OCI-LY1 (cell line): Measurements from ENCODE around the gene ZP3.

Source experiments
- H2AFZ ChIP-seq: fragments of 200-600 bp; sonication (generic), shearing (Covaris generic); 2 replicates; pipeline ENCODE4 v1.6.0; 2014; ENCODE audit warnings: antibody characterized with exemption, mild to moderate bottlenecking, low read length
- H3F3A ChIP-seq: fragments of 200-600 bp; sonication (generic), shearing (Covaris generic); 2 replicates; pipeline ENCODE4 v1.6.0; 2014; ENCODE audit warnings: mild to moderate bottlenecking, antibody characterized with exemption, low read length, moderate library complexity; ENCODE audit not compliant: insufficient read depth
- H3K27ac ChIP-seq: fragments of 200-600 bp; sonication (generic); 2 replicates; pipeline ENCODE4 v1.5.1; 2014; ENCODE audit warnings: low read length, mixed run types, mild to moderate bottlenecking, low read depth; ENCODE audit not compliant: poor library complexity, severe bottlenecking
- H3K27me3 ChIP-seq: fragments of 200-600 bp; sonication (generic); 2 replicates; pipeline ENCODE4 v1.6.0; 2014; ENCODE audit warnings: antibody characterized with exemption, mild to moderate bottlenecking, low read length, moderate library complexity; ENCODE audit not compliant: insufficient read depth
- H3K36me3 ChIP-seq: fragments of 200-600 bp; sonication (generic); 2 replicates; pipeline ENCODE4 v1.6.1; 2014; ENCODE audit warnings: mild to moderate bottlenecking, antibody characterized with exemption, low read length, moderate library complexity, mixed read lengths; ENCODE audit not compliant: insufficient read depth
- H3K4me1 ChIP-seq: fragments of 200-600 bp; sonication (generic); 2 replicates; pipeline ENCODE4 v1.5.1; 2014; ENCODE audit warnings: mild to moderate bottlenecking, low read length, moderate library complexity; ENCODE audit not compliant: insufficient read depth, severe bottlenecking
- H3K4me2 ChIP-seq: fragments of 200-600 bp; sonication (generic), shearing (Covaris generic); 2 replicates; pipeline ENCODE4 v1.6.1; 2014; ENCODE audit warnings: low read length
- H3K4me3 ChIP-seq: fragments of 200-600 bp; sonication (generic); 2 replicates; pipeline ENCODE4 v1.5.1; 2014; ENCODE audit warnings: low read length, low read depth, mild to moderate bottlenecking, mixed read lengths; ENCODE audit not compliant: poor library complexity, severe bottlenecking
- H3K79me2 ChIP-seq: fragments of 200-600 bp; shearing (Covaris generic); 2 replicates; pipeline ENCODE4 v1.6.1; 2016; ENCODE audit warnings: mixed run types, low read length, mixed read lengths; ENCODE audit not compliant: insufficient read depth
- H3K9ac ChIP-seq: fragments of 200-600 bp; sonication (generic), shearing (Covaris generic); 2 replicates; pipeline ENCODE4 v1.6.1; 2014; ENCODE audit warnings: mild to moderate bottlenecking, low read length, mixed read lengths
- H3K9me2 ChIP-seq: fragments of 200-600 bp; sonication (generic), shearing (Covaris generic); 2 replicates; pipeline ENCODE4 v1.6.1; 2014; ENCODE audit warnings: low read depth, mild to moderate bottlenecking, low read length, mixed read lengths
- H3K9me3 ChIP-seq: fragments of 200-600 bp; shearing (Covaris generic); 2 replicates; pipeline ENCODE4 v1.6.1; 2014; ENCODE audit warnings: low read length, mixed read lengths
- H4K20me1 ChIP-seq: fragments of 200-600 bp; sonication (generic), shearing (Covaris generic); 2 replicates; pipeline ENCODE4 v1.6.0; 2016; ENCODE audit warnings: mild to moderate bottlenecking, low read length; ENCODE audit not compliant: insufficient read depth
- CTCF ChIP-seq: fragments of 200-600 bp; sonication (generic), shearing (Covaris generic); IDR thresholded peaks from 2 replicates; pipeline ENCODE4 v1.5.1; 2017; ENCODE audit warnings: mild to moderate bottlenecking, antibody characterized with exemption, low read length, moderate library complexity, mixed read lengths
- EZH2 ChIP-seq: fragments of 200-600 bp; sonication (generic), shearing (Covaris generic); IDR thresholded peaks from 2 replicates; pipeline ENCODE4 v1.8.0; 2017; ENCODE audit warnings: borderline replicate concordance, mixed run types, mild to moderate bottlenecking, antibody characterized with exemption, low read length, moderate library complexity, mixed read lengths

The ZP3 gene

DNA sequence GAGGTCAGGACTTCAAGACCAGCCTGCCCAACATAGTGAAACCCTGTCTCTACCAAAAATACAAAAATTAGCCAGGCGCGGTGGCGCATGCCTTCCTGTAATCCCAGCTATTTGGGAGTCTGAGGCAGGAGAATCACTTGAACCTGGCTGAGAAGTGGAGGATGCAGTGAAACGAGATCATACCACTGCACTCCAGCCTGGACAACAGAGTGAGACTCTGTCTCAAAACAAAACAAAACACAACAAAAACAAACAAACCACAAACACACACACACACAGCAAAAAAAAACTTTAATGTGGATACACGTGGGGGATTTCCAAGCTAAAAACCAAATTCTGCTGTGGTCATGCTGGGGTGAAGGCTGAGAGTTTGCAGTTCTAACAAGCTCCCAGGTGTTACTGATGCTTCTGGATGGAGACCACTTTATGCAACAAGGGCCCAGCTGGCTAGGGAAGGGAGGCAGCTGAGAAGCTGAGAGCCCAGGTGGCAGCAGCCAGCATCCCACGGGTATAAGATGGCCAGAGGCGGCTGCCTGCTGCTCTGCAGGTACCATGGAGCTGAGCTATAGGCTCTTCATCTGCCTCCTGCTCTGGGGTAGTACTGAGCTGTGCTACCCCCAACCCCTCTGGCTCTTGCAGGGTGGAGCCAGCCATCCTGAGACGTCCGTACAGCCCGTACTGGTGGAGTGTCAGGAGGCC is at the start of gene ZP3:
Gene ZP3, plus strand, starts transcription at position 538 of the 699 bp plus-strand sequence. Its CDS starts 15 bp downstream, at position 553.
- no peak within 1 kb of the TSS for H3K27ac ChIP-seq
- H3K79me2 ChIP-seq: no peaks in the 10 kb centered on the region
- no peaks in the 10 kb centered on the region for H3K36me3 ChIP-seq
- H3F3A ChIP-seq: no peaks in the 10 kb centered on the region
- no peaks in the 10 kb centered on the region for H3K27me3 ChIP-seq
- H3K4me3 ChIP-seq: no peak within 1 kb of the TSS
- no peaks in the 10 kb centered on the region for H3K9me2 ChIP-seq
- no peaks in the 10 kb centered on the region for H3K9me3 ChIP-seq
- H2AFZ ChIP-seq: no peak within 1 kb of the TSS
- H3K4me1 ChIP-seq: no peaks in the 10 kb centered on the region
- no peaks in the 10 kb centered on the region for H4K20me1 ChIP-seq
- no peak within 1 kb of the TSS for H3K9ac ChIP-seq
- no peak within 1 kb of the TSS for H3K4me2 ChIP-seq
- TF ChIP-seq EZH2: no peak
- TF ChIP-seq CTCF: no peak

- Histone ChIP-seq H3K9me2 (no peaks in the 10 kb centered on the region), H3F3A (no peaks in the 10 kb centered on the region), H2AFZ (no peak overlapping the region), H3K4me3 (no peak overlapping the region), H4K20me1 (no peaks in the 10 kb centered on the region), H3K4me2 (no peak overlapping the region), H3K36me3 (no peaks in the 10 kb centered on the region), H3K4me1 (peaks cover 3% of the 10 kb centered on the region), H3K27me3 (peaks cover 25% of the 10 kb centered on the region; the same call in 1 of the 2 replicates), H3K27ac (no peak overlapping the region), H3K79me2 (no peaks in the 10 kb centered on the region), H3K9ac (no peak overlapping the region), H3K9me3 (no peaks in the 10 kb centered on the region)
- TF ChIP-seq CTCF: no peak
- no peak for TF ChIP-seq EZH2
Observed at GRCh38 chr7:76375251-76375650, 49.5 kb upstream of the ZP3 start.

DNA sequence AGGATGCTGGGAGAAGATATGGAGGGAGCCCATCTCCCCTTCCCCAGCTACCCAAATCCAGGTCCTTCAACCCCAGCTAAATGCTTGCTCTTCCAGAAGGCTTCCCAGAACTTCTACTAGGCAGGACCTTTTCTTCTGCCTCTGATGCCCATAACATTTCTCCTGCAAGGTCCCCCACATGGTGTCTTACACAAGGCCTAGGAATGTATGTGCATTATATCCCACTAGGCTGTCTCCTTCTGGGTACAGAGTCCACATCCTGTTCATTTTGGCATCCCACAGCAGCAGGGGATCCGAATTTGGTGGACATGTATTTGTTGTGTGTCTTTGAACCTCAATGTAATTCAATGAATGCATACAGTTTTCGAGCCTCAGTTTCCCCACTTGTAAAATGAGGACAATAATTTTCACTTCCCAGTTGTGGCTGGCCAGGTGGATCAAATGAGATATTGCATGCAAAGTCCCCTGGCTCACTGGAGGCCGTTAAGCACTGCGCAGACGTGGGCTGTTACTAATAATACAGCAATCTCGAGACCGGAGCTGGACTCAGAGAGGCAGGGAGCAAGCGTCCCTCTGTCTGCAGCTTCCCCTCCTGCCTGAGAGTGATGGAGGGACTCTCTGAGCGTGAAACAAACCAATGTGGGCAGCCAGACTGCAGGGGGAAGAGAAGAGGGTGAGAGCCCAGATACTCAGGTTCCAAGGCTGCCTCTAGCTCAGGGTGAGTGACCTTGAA is 47.4 kb upstream of the ZP3 start:
- H3K4me1 ChIP-seq: peaks cover 6% of the 10 kb centered on the region
- no peaks in the 10 kb centered on the region for H3F3A ChIP-seq
- no peaks in the 10 kb centered on the region for H3K9me2 ChIP-seq
- H3K79me2 ChIP-seq: no peaks in the 10 kb centered on the region
- no peaks in the 10 kb centered on the region for H3K9me3 ChIP-seq
- no peak overlapping the region for H3K4me2 ChIP-seq
- no peaks in the 10 kb centered on the region for H4K20me1 ChIP-seq
- H3K27ac ChIP-seq: no peak overlapping the region
- H3K27me3 ChIP-seq: 0 out of 2 replicates have a peak, but pooled peaks cover 15% of the 10 kb centered on the region
- no peak overlapping the region for H3K4me3 ChIP-seq
- no peak overlapping the region for H3K9ac ChIP-seq
- no peaks in the 10 kb centered on the region for H3K36me3 ChIP-seq
- H2AFZ ChIP-seq: no peak overlapping the region
- TF ChIP-seq EZH2 (no peak), CTCF (no peak)
